ENCODE measurements around the gene DNAH17.

The DNAH17 gene

GRCh38 chr17:78415821-78416711 lies 161.1 kb downstream of the DNAH17 start:
- TF ChIP-seq CTCF (IDR thresholded peaks at IDR 0.05; ENCODE audit: low read depth, low read length, poor library complexity, severe bottlenecking), result no peak
- TF ChIP-seq EZH2phosphoT487 (IDR thresholded peaks at IDR 0.05; ENCODE audit: borderline replicate concordance, low read length), result no peak
- Histone ChIP-seq H3K79me2 (ENCODE audit: control insufficient read depth, low read length) (peaks cover 6% of the 10 kb centered on the region; the same call in 1 of the 2 replicates), H3K27ac (ENCODE audit: low read depth, low read length) (no peak overlapping the region), H3K36me3 (ENCODE audit: control insufficient read depth, low read length) (peaks cover 17% of the 10 kb centered on the region; the same call in 1 of the 2 replicates), H3K4me1 (ENCODE audit: control insufficient read depth, low read length) (peaks cover 5% of the 10 kb centered on the region; the same call in 1 of the 2 replicates), H3K4me3 (ENCODE audit: low read length) (no peak overlapping the region), H3K9me3 (ENCODE audit: control insufficient read depth, insufficient read depth, low read length) (no peaks in the 10 kb centered on the region), H3K9me2 (replicated peaks; ENCODE audit: control insufficient read depth, low read length) (no peaks in the 10 kb centered on the region), H3F3A (ENCODE audit: control insufficient read depth, insufficient read depth) (no peaks in the 10 kb centered on the region), H3K4me2 (ENCODE audit: low read length) (no peak overlapping the region), H3K27me3 (ENCODE audit: control insufficient read depth, low read length) (no peaks in the 10 kb centered on the region), H4K20me1 (ENCODE audit: control insufficient read depth, insufficient read depth, low read depth, low read length) (peaks cover 7% of the 10 kb centered on the region)

GRCh38 chr17:78414178-78415162 lies 162.7 kb downstream of the DNAH17 start:
- H3K79me2 ChIP-seq (ENCODE audit: control insufficient read depth, low read length), result peaks cover 8% of the 10 kb centered on the region
- peaks cover 20% of the 10 kb centered on the region; the same call in 1 of the 2 replicates for H3K36me3 ChIP-seq (ENCODE audit: control insufficient read depth, low read length)

GRCh38 chr17:78412403-78412802 lies 164.8 kb downstream of the DNAH17 start:
- Histone ChIP-seq H3F3A (ENCODE audit: control insufficient read depth, insufficient read depth) (no peaks in the 10 kb centered on the region), H3K27me3 (ENCODE audit: control insufficient read depth, low read length) (no peaks in the 10 kb centered on the region), H3K36me3 (ENCODE audit: control insufficient read depth, low read length) (peaks cover 28% of the 10 kb centered on the region; the same call in 1 of the 2 replicates), H3K4me2 (ENCODE audit: low read length) (no peak overlapping the region), H3K9me2 (replicated peaks; ENCODE audit: control insufficient read depth, low read length) (no peaks in the 10 kb centered on the region), H3K4me3 (ENCODE audit: low read length) (no peak overlapping the region), H3K9me3 (ENCODE audit: control insufficient read depth, insufficient read depth, low read length) (no peaks in the 10 kb centered on the region), H3K27ac (ENCODE audit: low read depth, low read length) (no peak overlapping the region), H3K79me2 (ENCODE audit: control insufficient read depth, low read length) (peaks cover 27% of the 10 kb centered on the region), H3K4me1 (ENCODE audit: control insufficient read depth, low read length) (peaks cover 5% of the 10 kb centered on the region; the same call in 1 of the 2 replicates), H4K20me1 (ENCODE audit: control insufficient read depth, insufficient read depth, low read depth, low read length) (peaks cover 7% of the 10 kb centered on the region)
- TF ChIP-seq CTCF (IDR thresholded peaks at IDR 0.05; ENCODE audit: low read depth, low read length, poor library complexity, severe bottlenecking), result peak; percentile 48
- no peak for TF ChIP-seq EZH2phosphoT487 (IDR thresholded peaks at IDR 0.05; ENCODE audit: borderline replicate concordance, low read length)

More at GRCh38 chr17:78414178-78415162, 162.7 kb downstream of the DNAH17 start:
- no peaks in the 10 kb centered on the region for H3K27me3 ChIP-seq (ENCODE audit: control insufficient read depth, low read length)
- H3K4me3 ChIP-seq (ENCODE audit: low read length), result no peak overlapping the region
- no peak overlapping the region for H3K4me2 ChIP-seq (ENCODE audit: low read length)
- H4K20me1 ChIP-seq (ENCODE audit: control insufficient read depth, insufficient read depth, low read depth, low read length), result peaks cover 7% of the 10 kb centered on the region
- H3K9me3 ChIP-seq (ENCODE audit: control insufficient read depth, insufficient read depth, low read length), result no peaks in the 10 kb centered on the region
- no peaks in the 10 kb centered on the region for H3K9me2 ChIP-seq (replicated peaks; ENCODE audit: control insufficient read depth, low read length)
- peaks cover 5% of the 10 kb centered on the region; the same call in 1 of the 2 replicates for H3K4me1 ChIP-seq (ENCODE audit: control insufficient read depth, low read length)
- TF ChIP-seq CTCF (IDR thresholded peaks at IDR 0.05; ENCODE audit: low read depth, low read length, poor library complexity, severe bottlenecking) (no peak), EZH2phosphoT487 (IDR thresholded peaks at IDR 0.05; ENCODE audit: borderline replicate concordance, low read length) (no peak)
- no peaks in the 10 kb centered on the region for H3F3A ChIP-seq (ENCODE audit: control insufficient read depth, insufficient read depth)
- no peak overlapping the region for H3K27ac ChIP-seq (ENCODE audit: low read depth, low read length)

Measured in DOHH2 (cell line).